ENCODE data around the gene SCN3B. TPM values are rescaled to one million over a fixed set of nuclear protein-coding genes. Genes with fewer than 3 reads are reported as not detected.

SCN3B gene
- total and polyA plus RNA-seq, 2 of the 13 experiments (the other 11 are each of a cell fraction or from before 2014, with no cell fraction given), result 0.07 to 0.11 TPM

- DNase-seq (ENCODE audit: low spot score), result peak; percentile 67
- peak; percentile 83 for ATAC-seq
- Histone ChIP-seq H3K9ac (ENCODE audit: insufficient read depth, low read depth, low read length) (no peak overlapping the region), H3K27ac (ENCODE audit: extremely low read length, insufficient read depth, low read length) (no peak overlapping the region), H3K9me3 (ENCODE audit: low read length) (no peaks in the 10 kb centered on the region), H3K4me1 (ENCODE audit: insufficient read depth, low read length) (peaks cover 28% of the 10 kb centered on the region), H2AFZ (ENCODE audit: low read length) (no peak overlapping the region), H3K4me3 (replicated peaks in 1 of 3; ENCODE audit: insufficient read depth in 1 of 3, low read depth in 2 of 3, low read length in 3 of 3) (no peak overlapping the region), H3K27me3 (ENCODE audit: control insufficient read depth in 1 of 2, insufficient read depth in 2 of 2, low read length in 2 of 2) (no peaks in the 10 kb centered on the region), H4K20me1 (ENCODE audit: insufficient read depth, low read length) (no peaks in the 10 kb centered on the region), H3K36me3 (replicated peaks in 1 of 2; ENCODE audit: control insufficient read depth in 1 of 2, insufficient read depth in 2 of 2, low read length in 2 of 2) (no peaks in the 10 kb centered on the region), H3K4me2 (ENCODE audit: low read depth, low read length) (no peak overlapping the region; the same call in 1 of the 2 replicates), H3K79me2 (ENCODE audit: insufficient read depth, low read length) (no peaks in the 10 kb centered on the region)
- CTCF ChIA-PET (ENCODE audit: low intra/inter-chr PET ratio, low total read pairs), result no interaction called here
- POLR2A ChIA-PET, result no interaction called here
- TF ChIP-seq SOX13 (IDR thresholded peaks at IDR 0.05), result no peak
- TF ChIP-seq SOX13 (CRISPR knock-in tag; conservative IDR thresholded peaks at IDR 0.05 in 1 of 2, IDR thresholded peaks at IDR 0.05 in 1 of 2), result peak in 1 of 2 experiments; percentile 46; a peak in 2 of 4 replicates
- 0 out of 2 replicates have a peak, but pooled peaks have one; percentile 41 for TF ChIP-seq FOXA3 (CRISPR knock-in tag; IDR thresholded peaks at IDR 0.05)
- no peak for TF ChIP-seq BRCA1 (CRISPR knock-in tag; IDR thresholded peaks at IDR 0.05)
- no peak for TF ChIP-seq ZNF24 (IDR thresholded peaks at IDR 0.05)
- TF ChIP-seq NR2F6 (IDR thresholded peaks at IDR 0.05), result no peak
- 0 out of 2 replicates have a peak, but pooled peaks have one; percentile 10 for TF ChIP-seq NR2F6 (CRISPR knock-in tag; IDR thresholded peaks at IDR 0.05)
- TF ChIP-seq FOXA1 (IDR thresholded peaks at IDR 0.05), result no peak
- TF ChIP-seq FOXA1 (CRISPR knock-in tag; IDR thresholded peaks at IDR 0.05), result peak; percentile 40; the same call in 1 of the 2 replicates
- no peak for TF ChIP-seq SRSF4 (IDR thresholded peaks at IDR 0.05; ENCODE audit: low read depth, low read length, poor library complexity, severe bottlenecking)
- TF ChIP-seq ZNF124 (CRISPR knock-in tag; IDR thresholded peaks at IDR 0.05), result no peak
- TF ChIP-seq PITX1 (CRISPR knock-in tag; IDR thresholded peaks at IDR 0.05), result peak; percentile 29; the same call in 1 of the 2 replicates
- TF ChIP-seq, protein P1, sequence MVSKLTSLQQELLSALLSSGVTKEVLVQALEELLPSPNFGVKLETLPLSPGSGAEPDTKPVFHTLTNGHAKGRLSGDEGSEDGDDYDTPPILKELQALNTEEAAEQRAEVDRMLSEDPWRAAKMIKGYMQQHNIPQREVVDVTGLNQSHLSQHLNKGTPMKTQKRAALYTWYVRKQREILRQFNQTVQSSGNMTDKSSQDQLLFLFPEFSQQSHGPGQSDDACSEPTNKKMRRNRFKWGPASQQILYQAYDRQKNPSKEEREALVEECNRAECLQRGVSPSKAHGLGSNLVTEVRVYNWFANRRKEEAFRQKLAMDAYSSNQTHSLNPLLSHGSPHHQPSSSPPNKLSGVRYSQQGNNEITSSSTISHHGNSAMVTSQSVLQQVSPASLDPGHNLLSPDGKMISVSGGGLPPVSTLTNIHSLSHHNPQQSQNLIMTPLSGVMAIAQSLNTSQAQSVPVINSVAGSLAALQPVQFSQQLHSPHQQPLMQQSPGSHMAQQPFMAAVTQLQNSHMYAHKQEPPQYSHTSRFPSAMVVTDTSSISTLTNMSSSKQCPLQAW (CRISPR knock-in tag; IDR thresholded peaks at IDR 0.05), result peak; percentile 81
- TF ChIP-seq, protein P2, sequence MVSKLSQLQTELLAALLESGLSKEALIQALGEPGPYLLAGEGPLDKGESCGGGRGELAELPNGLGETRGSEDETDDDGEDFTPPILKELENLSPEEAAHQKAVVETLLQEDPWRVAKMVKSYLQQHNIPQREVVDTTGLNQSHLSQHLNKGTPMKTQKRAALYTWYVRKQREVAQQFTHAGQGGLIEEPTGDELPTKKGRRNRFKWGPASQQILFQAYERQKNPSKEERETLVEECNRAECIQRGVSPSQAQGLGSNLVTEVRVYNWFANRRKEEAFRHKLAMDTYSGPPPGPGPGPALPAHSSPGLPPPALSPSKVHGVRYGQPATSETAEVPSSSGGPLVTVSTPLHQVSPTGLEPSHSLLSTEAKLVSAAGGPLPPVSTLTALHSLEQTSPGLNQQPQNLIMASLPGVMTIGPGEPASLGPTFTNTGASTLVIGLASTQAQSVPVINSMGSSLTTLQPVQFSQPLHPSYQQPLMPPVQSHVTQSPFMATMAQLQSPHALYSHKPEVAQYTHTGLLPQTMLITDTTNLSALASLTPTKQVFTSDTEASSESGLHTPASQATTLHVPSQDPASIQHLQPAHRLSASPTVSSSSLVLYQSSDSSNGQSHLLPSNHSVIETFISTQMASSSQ (IDR thresholded peaks at IDR 0.05; ENCODE audit: low read depth), result peak; percentile 87
- TF ChIP-seq, protein P2 (CRISPR knock-in tag; IDR thresholded peaks at IDR 0.05; ENCODE audit: borderline replicate concordance), result peak; percentile 89; the same call in 1 of the 2 replicates
- peak; percentile 76 for FAIRE-seq
- intact Hi-C loops (cut with micrococcal nuclease; ENCODE audit: unreplicated experiment), result loop anchor here (10.0 kb wide), 1 partner anchor 57 kb away; no protein-coding TSS in a partner anchor
- BruUV-seq (replicated peaks), result no TSS peak
- 5% methylated on average over 10 of the region's 14 CpGs for WGBS (ENCODE audit: low lambda C conversion rate)
- in situ Hi-C loops (cut with HindIII; ENCODE audit: extremely low pct_ligation_motif_present, low pct_unique_long_range_greater_than_20kb), result loop anchor here (5.0 kb wide), 1 partner anchor 119 kb away; no protein-coding TSS in a partner anchor
Observed at GRCh38 chr11:123588117-123588863, 66.1 kb downstream of the SCN3B start.
